ENCODE measurements around the gene YPEL4.

YPEL4 gene

GRCh38 chr11:57626895-57627294 is 22.8 kb downstream of the YPEL4 start:
- H3K27ac ChIP-seq, result no peak overlapping the region

GRCh38 chr11:57624864-57625263 is 24.8 kb downstream of the YPEL4 start:
- no peak for TF ChIP-seq ZFX (IDR thresholded peaks at IDR 0.05; ENCODE audit: borderline replicate concordance)
- H3K27ac ChIP-seq, result no peak overlapping the region

More at GRCh38 chr11:57626895-57627294, 22.8 kb downstream of the YPEL4 start:
- TF ChIP-seq, protein P1, sequence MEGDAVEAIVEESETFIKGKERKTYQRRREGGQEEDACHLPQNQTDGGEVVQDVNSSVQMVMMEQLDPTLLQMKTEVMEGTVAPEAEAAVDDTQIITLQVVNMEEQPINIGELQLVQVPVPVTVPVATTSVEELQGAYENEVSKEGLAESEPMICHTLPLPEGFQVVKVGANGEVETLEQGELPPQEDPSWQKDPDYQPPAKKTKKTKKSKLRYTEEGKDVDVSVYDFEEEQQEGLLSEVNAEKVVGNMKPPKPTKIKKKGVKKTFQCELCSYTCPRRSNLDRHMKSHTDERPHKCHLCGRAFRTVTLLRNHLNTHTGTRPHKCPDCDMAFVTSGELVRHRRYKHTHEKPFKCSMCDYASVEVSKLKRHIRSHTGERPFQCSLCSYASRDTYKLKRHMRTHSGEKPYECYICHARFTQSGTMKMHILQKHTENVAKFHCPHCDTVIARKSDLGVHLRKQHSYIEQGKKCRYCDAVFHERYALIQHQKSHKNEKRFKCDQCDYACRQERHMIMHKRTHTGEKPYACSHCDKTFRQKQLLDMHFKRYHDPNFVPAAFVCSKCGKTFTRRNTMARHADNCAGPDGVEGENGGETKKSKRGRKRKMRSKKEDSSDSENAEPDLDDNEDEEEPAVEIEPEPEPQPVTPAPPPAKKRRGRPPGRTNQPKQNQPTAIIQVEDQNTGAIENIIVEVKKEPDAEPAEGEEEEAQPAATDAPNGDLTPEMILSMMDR (IDR thresholded peaks at IDR 0.05), result no peak
- TF ChIP-seq ZFX (IDR thresholded peaks at IDR 0.05; ENCODE audit: borderline replicate concordance), result no peak

- H3K27ac ChIP-seq, result no peak overlapping the region
- TF ChIP-seq, protein P1 (IDR thresholded peaks at IDR 0.05), result no peak
- no peak for TF ChIP-seq ZFX (IDR thresholded peaks at IDR 0.05; ENCODE audit: borderline replicate concordance)
Measured at GRCh38 chr11:57622263-57622662, 27.4 kb downstream of the YPEL4 start.

DNA sequence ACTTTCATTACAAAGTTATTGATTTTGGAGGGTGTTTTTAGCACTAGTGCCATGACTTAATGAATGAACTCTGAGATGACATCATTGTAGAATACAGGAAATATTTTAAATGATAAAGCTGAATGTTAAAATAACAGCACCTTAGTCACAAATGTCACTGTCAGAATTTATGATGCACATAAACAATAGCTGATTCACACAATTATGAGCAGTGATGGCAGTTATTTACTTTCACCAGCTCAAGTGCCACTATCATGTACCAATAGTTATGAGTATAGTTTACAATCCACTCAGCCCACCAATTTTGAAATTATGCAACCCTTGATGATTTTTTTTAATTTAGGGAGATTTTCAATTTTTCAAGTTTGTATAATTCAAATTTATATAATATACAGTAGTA is 29.2 kb downstream of the YPEL4 start:
- TF ChIP-seq, protein P1 (IDR thresholded peaks at IDR 0.05), result no peak
- no peak overlapping the region for H3K27ac ChIP-seq

- TF ChIP-seq, protein P1 (IDR thresholded peaks at IDR 0.05), result peak; percentile 18; the same call in 1 of the 2 replicates
- no peak for TF ChIP-seq ZFX (IDR thresholded peaks at IDR 0.05; ENCODE audit: borderline replicate concordance)
- H3K27ac ChIP-seq, result no peak overlapping the region
Measured at GRCh38 chr11:57619331-57619730, 30.4 kb downstream of the YPEL4 start.

GRCh38 chr11:57618438-57618837 is 31.3 kb downstream of the YPEL4 start:
- H3K27ac ChIP-seq, result no peak overlapping the region
- TF ChIP-seq ZFX (IDR thresholded peaks at IDR 0.05; ENCODE audit: borderline replicate concordance), result no peak
- TF ChIP-seq, protein P1 (IDR thresholded peaks at IDR 0.05), result no peak

- H3K27ac ChIP-seq, result no peak overlapping the region
- TF ChIP-seq ZFX (IDR thresholded peaks at IDR 0.05; ENCODE audit: borderline replicate concordance), result no peak
- TF ChIP-seq, protein P1 (IDR thresholded peaks at IDR 0.05), result no peak
Measured at GRCh38 chr11:57616595-57616994, 33.1 kb downstream of the YPEL4 start.

- no peak for TF ChIP-seq ZFX (IDR thresholded peaks at IDR 0.05; ENCODE audit: borderline replicate concordance)
- TF ChIP-seq, protein P1 (IDR thresholded peaks at IDR 0.05), result no peak
- no peak overlapping the region for H3K27ac ChIP-seq
Measured at GRCh38 chr11:57615308-57615707, 34.4 kb downstream of the YPEL4 start.

Measured in 22Rv1 (cell line).